ENCODE results near the gene PCARE.

The PCARE gene

DNA sequence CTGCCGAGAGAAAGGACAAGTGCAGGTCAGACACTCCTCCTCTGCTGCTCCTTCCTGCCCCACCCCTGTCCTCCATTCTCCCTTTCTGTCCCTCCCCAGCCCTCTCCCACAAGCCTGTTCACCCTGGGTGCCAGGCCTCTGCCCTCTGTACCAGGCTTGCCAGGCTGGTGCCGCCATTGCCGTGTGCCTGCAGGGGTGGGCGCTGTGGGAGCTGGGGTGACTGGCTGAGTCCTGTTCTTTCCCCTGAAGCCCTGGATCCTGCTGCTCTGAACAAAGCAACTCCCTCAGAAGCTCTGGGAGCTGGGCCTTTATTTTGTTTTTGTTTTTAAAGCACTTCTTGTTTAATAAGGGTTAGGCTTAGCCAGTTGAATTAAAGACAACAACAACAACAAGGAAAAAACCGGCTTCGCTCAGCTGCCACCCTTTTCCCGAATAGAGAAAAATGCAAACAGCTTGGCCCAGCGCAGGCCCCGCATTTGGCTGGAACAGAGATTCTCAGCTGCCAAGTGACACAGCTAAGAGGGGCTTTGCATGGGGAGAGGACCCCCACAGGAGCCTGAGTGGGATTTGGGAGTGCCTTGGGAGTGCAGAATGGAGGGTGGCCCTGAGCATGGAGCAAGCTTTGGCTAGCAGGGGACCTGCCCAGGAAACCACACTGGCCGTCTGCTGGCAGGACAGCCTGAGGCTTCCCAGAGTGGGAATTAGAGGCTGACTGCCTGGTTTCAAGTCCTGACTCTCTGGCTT, 9.1 kb downstream of the PCARE start:
- TF ChIP-seq EZH2 (IDR thresholded peaks at IDR 0.05; ENCODE audit: borderline replicate concordance, low read length): no peak
- TF ChIP-seq, protein P1, sequence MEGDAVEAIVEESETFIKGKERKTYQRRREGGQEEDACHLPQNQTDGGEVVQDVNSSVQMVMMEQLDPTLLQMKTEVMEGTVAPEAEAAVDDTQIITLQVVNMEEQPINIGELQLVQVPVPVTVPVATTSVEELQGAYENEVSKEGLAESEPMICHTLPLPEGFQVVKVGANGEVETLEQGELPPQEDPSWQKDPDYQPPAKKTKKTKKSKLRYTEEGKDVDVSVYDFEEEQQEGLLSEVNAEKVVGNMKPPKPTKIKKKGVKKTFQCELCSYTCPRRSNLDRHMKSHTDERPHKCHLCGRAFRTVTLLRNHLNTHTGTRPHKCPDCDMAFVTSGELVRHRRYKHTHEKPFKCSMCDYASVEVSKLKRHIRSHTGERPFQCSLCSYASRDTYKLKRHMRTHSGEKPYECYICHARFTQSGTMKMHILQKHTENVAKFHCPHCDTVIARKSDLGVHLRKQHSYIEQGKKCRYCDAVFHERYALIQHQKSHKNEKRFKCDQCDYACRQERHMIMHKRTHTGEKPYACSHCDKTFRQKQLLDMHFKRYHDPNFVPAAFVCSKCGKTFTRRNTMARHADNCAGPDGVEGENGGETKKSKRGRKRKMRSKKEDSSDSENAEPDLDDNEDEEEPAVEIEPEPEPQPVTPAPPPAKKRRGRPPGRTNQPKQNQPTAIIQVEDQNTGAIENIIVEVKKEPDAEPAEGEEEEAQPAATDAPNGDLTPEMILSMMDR (IDR thresholded peaks at IDR 0.05; ENCODE audit: low read length): no peak
- Histone ChIP-seq H3K4me2 (ENCODE audit: low read length) (no peak overlapping the region), H3F3A (ENCODE audit: insufficient read depth, low read length) (no peaks in the 10 kb centered on the region), H2AFZ (ENCODE audit: low read length) (no peak overlapping the region), H3K4me1 (ENCODE audit: insufficient read depth, low read length, severe bottlenecking) (no peaks in the 10 kb centered on the region), H3K36me3 (ENCODE audit: insufficient read depth, low read length) (no peaks in the 10 kb centered on the region), H3K27me3 (ENCODE audit: insufficient read depth, low read length) (no peaks in the 10 kb centered on the region), H3K9ac (ENCODE audit: low read length) (no peak overlapping the region), H3K9me3 (ENCODE audit: low read length) (no peaks in the 10 kb centered on the region), H3K4me3 (ENCODE audit: low read depth, low read length, poor library complexity, severe bottlenecking) (no peak overlapping the region), H4K20me1 (ENCODE audit: insufficient read depth, low read length) (no peaks in the 10 kb centered on the region), H3K79me2 (ENCODE audit: insufficient read depth, low read length) (no peaks in the 10 kb centered on the region), H3K9me2 (ENCODE audit: low read depth, low read length) (no peaks in the 10 kb centered on the region), H3K27ac (ENCODE audit: low read depth, low read length, poor library complexity, severe bottlenecking) (no peak overlapping the region)

GRCh38 chr2:29064746-29065067, 9.6 kb downstream of the PCARE start:
- Histone ChIP-seq H3F3A (ENCODE audit: insufficient read depth, low read length) (no peaks in the 10 kb centered on the region), H4K20me1 (ENCODE audit: insufficient read depth, low read length) (no peaks in the 10 kb centered on the region), H3K9ac (ENCODE audit: low read length) (no peak overlapping the region), H3K4me1 (ENCODE audit: insufficient read depth, low read length, severe bottlenecking) (no peaks in the 10 kb centered on the region), H3K4me3 (ENCODE audit: low read depth, low read length, poor library complexity, severe bottlenecking) (no peak overlapping the region), H3K9me3 (ENCODE audit: low read length) (no peaks in the 10 kb centered on the region), H3K27ac (ENCODE audit: low read depth, low read length, poor library complexity, severe bottlenecking) (no peak overlapping the region), H3K27me3 (ENCODE audit: insufficient read depth, low read length) (no peaks in the 10 kb centered on the region), H2AFZ (ENCODE audit: low read length) (no peak overlapping the region), H3K4me2 (ENCODE audit: low read length) (no peak overlapping the region), H3K9me2 (ENCODE audit: low read depth, low read length) (no peaks in the 10 kb centered on the region), H3K36me3 (ENCODE audit: insufficient read depth, low read length) (no peaks in the 10 kb centered on the region), H3K79me2 (ENCODE audit: insufficient read depth, low read length) (no peaks in the 10 kb centered on the region)
- TF ChIP-seq EZH2 (IDR thresholded peaks at IDR 0.05; ENCODE audit: borderline replicate concordance, low read length): no peak
- TF ChIP-seq, protein P1 (IDR thresholded peaks at IDR 0.05; ENCODE audit: low read length): no peak

- H3K9ac ChIP-seq (ENCODE audit: low read length): no peak overlapping the region
- H3K27me3 ChIP-seq (ENCODE audit: insufficient read depth, low read length): no peaks in the 10 kb centered on the region
- H2AFZ ChIP-seq (ENCODE audit: low read length): no peak overlapping the region
- no peak overlapping the region for H3K4me3 ChIP-seq (ENCODE audit: low read depth, low read length, poor library complexity, severe bottlenecking)
- no peaks in the 10 kb centered on the region for H3K4me1 ChIP-seq (ENCODE audit: insufficient read depth, low read length, severe bottlenecking)
- H3F3A ChIP-seq (ENCODE audit: insufficient read depth, low read length): no peaks in the 10 kb centered on the region
- no peak overlapping the region for H3K4me2 ChIP-seq (ENCODE audit: low read length)
- no peaks in the 10 kb centered on the region for H3K36me3 ChIP-seq (ENCODE audit: insufficient read depth, low read length)
- no peaks in the 10 kb centered on the region for H3K79me2 ChIP-seq (ENCODE audit: insufficient read depth, low read length)
- H3K27ac ChIP-seq (ENCODE audit: low read depth, low read length, poor library complexity, severe bottlenecking): no peak overlapping the region
- H3K9me2 ChIP-seq (ENCODE audit: low read depth, low read length): no peaks in the 10 kb centered on the region
- H4K20me1 ChIP-seq (ENCODE audit: insufficient read depth, low read length): no peaks in the 10 kb centered on the region
- TF ChIP-seq, protein P1 (IDR thresholded peaks at IDR 0.05; ENCODE audit: low read length): no peak
- no peak for TF ChIP-seq EZH2 (IDR thresholded peaks at IDR 0.05; ENCODE audit: borderline replicate concordance, low read length)
- no peaks in the 10 kb centered on the region for H3K9me3 ChIP-seq (ENCODE audit: low read length)
These were observed 10.0 kb downstream of the PCARE start for GRCh38 chr2:29064346-29064715.
